ENCODE data around the gene PAPPA2. TPM values are rescaled to one million over a fixed set of nuclear protein-coding genes. Genes with fewer than 3 reads are reported as not detected.

PAPPA2 gene
- total and polyA plus RNA-seq, 9 of the 15 experiments (the other 6 are each of a cell fraction or from before 2014, with no cell fraction given): 0.01 to 0.15 (median 0.05) TPM; not detected in 2

GRCh38 chr1:176820391-176821031 is 357.5 kb downstream of the PAPPA2 start:
- no peaks in the 10 kb centered on the region; a peak in 1 of 5 replicates for H3K4me1 ChIP-seq (replicated peaks in 1 of 2; ENCODE audit: control insufficient read depth in 2 of 2, insufficient read depth in 2 of 2, low read length in 2 of 2)
- H3K36me3 ChIP-seq (ENCODE audit: control insufficient read depth, insufficient read depth, low read length): no peaks in the 10 kb centered on the region
- intact Hi-C loops (cut with micrococcal nuclease): no loop called here
- H4K20me1 ChIP-seq (replicated peaks; ENCODE audit: control insufficient read depth, insufficient read depth, low read length): no peaks in the 10 kb centered on the region
- no peak overlapping the region for H3K27ac ChIP-seq (ENCODE audit: extremely low read depth, low read depth, low read length)
- ATAC-seq (no peak), FAIRE-seq (no peak), DNase-seq (ENCODE audit: extremely low read depth in 1 of 4, low spot score in 3 of 4) (no peak)
- ChIA-PET POLR2A (no interaction called here), CTCF (ENCODE audit: low intra/inter-chr PET ratio) (no interaction called here)
- H3K4me2 ChIP-seq (ENCODE audit: insufficient read depth, low read length): no peak overlapping the region
- H3K79me2 ChIP-seq (ENCODE audit: control insufficient read depth, insufficient read depth, low read length): no peaks in the 10 kb centered on the region
- no peak overlapping the region for H2AFZ ChIP-seq (ENCODE audit: low read depth, low read length)
- no peaks in the 10 kb centered on the region for H3K9me1 ChIP-seq (ENCODE audit: control insufficient read depth, insufficient read depth, low read length)
- H3K4me3 ChIP-seq: no peak overlapping the region
- 2% methylated on average over 5 of the region's 5 CpGs for WGBS (ENCODE audit: insufficient coverage, low coverage, missing lambda C conversion rate)
- BruUV-seq (replicated peaks): no TSS peak
- H3K9ac ChIP-seq (ENCODE audit: insufficient read depth in 1 of 2, low read depth in 2 of 2, low read length in 2 of 2): no peak overlapping the region
- H3K9me3 ChIP-seq (replicated peaks; ENCODE audit: control insufficient read depth, insufficient read depth, low read depth, low read length): no peaks in the 10 kb centered on the region
- peaks cover 3 to 9% of the 10 kb centered on the region in 2 experiments; a peak in 1 of 5 replicates for H3K27me3 ChIP-seq (ENCODE audit: control insufficient read depth in 2 of 2, insufficient read depth in 2 of 2, low read length in 2 of 2)
- in situ Hi-C loops (cut with MboI): no loop called here
- TF ChIP-seq TCF7 (IDR thresholded peaks at IDR 0.05; ENCODE audit: borderline replicate concordance) (no peak), SAFB2 (IDR thresholded peaks at IDR 0.05; ENCODE audit: borderline replicate concordance, low read depth, low read length, severe bottlenecking) (no peak), FOXA3 (CRISPR knock-in tag; conservative IDR thresholded peaks at IDR 0.05 in 1 of 2, IDR thresholded peaks at IDR 0.05 in 1 of 2) (no peak), ZNF253 (CRISPR knock-in tag; conservative IDR thresholded peaks at IDR 0.05) (no peak), EHMT2 (IDR thresholded peaks at IDR 0.05) (no peak), ETS1 (conservative IDR thresholded peaks at IDR 0.05; ENCODE audit: control insufficient read depth, low read depth, low read length) (no peak), IRF2 (CRISPR knock-in tag; IDR thresholded peaks at IDR 0.05) (no peak), PATZ1 (CRISPR knock-in tag; IDR thresholded peaks at IDR 0.05; ENCODE audit: borderline replicate concordance) (no peak), SMAD3 (CRISPR knock-in tag; conservative IDR thresholded peaks at IDR 0.05) (no peak), CREM (IDR thresholded peaks at IDR 0.05; ENCODE audit: low read depth) (no peak), NBN (IDR thresholded peaks at IDR 0.05; ENCODE audit: low read depth) (no peak), RBM39 (optimal IDR thresholded peaks at IDR 0.05; ENCODE audit: low read depth, low read length) (no peak), ZSCAN29 (IDR thresholded peaks at IDR 0.05) (no peak), TRIM25 (IDR thresholded peaks at IDR 0.05; ENCODE audit: borderline replicate concordance) (no peak), KLF6 (CRISPR knock-in tag; IDR thresholded peaks at IDR 0.05; ENCODE audit: borderline replicate concordance) (no peak), ZNF639 (CRISPR knock-in tag; conservative IDR thresholded peaks at IDR 0.05 in 1 of 2, IDR thresholded peaks at IDR 0.05 in 1 of 2) (no peak)
